Medulla oblongata (tissue), 1 donor: ENCODE data around the gene TMEM161B.
"Not testable (repeated sequence)": the region's sequence is repeated elsewhere in the genome, so short reads cannot be mapped to it uniquely, and the experiment has no call there.

Source experiments
- DNase-seq: peaks from one replicate; pipeline ENCODE4 v3.0.0-alpha.2; 2015; ENCODE audit errors: extremely low spot score

Gene TMEM161B

GRCh38 chr5:88183255-88183654 lies 85.4 kb downstream of the TMEM161B start:
- DNase-seq, result no peak

GRCh38 chr5:88177486-88177885 lies 91.2 kb downstream of the TMEM161B start:
- DNase-seq, result not testable (repeated sequence)

DNA sequence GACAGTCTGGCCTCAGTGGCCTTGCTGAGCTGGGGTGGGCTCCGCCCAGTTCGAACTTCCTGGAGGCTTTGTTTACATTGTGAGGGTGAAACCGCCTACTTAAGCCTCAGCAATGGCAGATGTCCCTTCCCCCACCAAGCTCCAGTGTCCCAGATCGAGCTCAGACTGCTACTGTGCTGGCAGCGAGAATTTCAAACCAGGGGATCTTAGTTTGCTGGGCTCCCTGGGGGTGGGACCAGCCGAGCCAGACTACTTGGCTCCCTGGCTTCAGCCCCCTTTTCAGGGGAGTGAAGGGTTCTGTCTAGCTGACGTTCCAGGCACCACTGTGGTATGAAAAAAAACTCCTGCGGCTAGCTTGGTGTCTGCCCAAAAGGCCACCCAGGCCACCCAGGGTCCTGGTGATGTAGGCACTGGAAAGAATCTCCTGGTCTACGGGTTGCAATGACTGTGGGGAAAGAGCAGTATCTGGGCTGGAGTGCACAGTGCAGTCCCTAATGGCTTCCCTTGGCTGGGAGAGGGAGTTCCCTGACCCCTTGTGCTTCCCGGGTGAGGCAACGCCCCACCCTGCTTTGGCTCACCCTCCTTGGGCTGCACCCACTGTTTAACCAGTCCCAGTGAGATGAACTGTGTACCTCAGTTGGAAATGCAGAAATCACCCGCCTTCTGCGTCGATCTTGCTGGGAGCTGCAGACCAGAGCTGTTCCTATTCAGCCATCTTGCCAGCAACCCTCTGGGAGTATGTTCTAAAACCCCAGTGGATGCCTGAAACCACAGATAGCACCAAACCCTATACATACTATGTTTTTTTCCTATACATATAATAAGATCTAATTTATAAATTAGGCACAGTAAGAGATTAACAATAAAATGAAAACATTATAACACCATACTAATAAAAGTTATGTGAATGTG lies 95.5 kb downstream of the TMEM161B start:
- no peak for DNase-seq

DNA sequence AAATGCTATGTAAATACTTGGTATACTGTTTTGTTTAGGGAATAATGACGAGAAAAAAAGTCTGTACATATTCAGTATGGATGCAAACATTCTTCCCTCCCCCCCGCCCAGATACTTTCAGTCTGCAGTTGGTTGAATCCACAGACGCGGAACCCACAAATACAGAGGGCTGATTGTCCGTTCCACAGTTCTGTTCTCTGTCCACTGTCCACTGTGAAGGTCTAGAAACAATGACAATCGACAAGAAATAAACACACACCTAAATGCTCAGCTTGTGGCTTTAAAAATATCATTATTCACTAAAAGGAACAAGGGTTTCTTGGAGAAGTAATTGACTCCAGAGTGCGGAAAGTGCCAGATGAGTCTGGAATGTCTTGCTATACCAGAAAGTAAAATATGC lies 109.1 kb downstream of the TMEM161B start:
- DNase-seq, result peak; percentile 79

DNA sequence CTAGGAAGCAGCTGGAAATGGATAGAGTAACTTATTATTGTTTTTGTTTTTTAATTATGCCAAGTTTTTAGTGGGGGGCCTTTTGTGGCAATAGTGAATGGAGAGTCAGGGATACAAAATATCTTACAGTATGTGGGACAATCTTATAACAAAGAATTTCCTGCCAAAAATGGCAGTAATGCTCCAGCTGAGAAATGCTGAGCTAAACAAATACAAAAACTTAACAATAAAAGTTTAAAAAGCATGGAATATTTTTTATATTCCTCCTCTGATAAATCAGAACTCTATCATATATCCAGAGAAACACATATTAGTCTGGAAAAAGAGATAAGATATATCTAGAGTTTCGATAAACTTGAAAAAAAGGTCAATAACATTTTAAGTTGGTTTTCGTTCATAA lies 110.6 kb downstream of the TMEM161B start:
- DNase-seq, result no peak

- DNase-seq, result no peak
Measured at GRCh38 chr5:88154891-88155290, 113.8 kb downstream of the TMEM161B start.

DNA sequence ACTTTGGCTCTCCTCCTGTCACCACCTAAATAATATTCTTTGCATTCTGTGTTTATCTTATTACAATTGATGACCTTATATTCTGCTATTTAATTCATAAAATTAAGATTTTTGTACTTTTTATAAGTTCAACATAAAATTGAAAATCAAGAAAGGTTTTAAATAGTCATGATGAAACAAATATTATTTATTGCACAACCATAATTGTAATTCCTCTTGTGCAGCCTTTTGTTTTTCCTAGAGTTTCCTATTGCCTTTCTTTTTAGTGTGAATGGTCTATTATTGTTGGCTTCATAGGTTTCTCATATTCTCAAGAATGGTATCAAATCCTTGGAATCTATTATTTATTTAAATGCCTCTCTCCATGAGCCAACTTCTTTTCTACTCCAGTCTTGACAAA lies 117.9 kb downstream of the TMEM161B start:
- no peak for DNase-seq

DNA sequence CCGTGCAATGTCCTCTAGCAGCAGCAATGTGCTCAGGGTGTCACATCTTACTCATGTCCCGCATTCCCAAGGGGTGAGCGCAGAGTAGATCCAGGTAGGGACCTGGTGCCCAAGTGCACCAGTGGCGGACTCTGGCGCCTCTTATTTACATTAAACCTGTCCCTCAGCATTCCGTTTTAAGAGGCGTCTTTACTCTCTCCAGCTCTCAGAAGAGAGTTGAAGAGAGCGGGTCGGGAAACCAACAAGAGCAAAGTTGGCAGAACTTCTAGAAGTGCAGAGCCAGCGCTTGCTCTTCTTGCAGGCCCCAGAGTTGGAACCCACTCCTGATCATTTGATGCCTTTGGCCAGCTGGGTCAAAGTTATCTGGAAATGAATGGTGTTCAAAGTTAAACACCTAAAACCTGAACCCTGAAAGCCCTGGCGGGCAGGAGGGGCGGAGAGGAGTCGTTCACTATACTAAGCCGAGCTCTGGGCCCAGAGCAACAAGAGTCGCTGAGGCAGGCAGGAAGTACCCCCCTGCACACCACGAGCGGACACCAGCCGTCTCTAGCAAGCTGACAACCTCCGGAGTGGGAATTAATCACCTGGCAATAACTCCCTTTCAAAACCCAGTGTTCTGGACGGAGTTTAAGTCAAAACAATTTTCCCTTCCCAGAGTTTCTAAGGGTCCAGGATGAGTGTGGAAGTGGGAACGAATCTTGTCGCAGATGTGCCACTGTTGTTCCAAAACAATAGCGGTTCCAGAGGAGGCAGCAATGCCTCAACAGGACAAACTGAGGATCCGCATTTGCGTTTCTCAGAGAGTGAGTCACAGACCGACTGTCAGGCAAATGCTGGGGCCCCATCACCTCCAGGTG lies 122.8 kb downstream of the TMEM161B start:
- peak; percentile 64 for DNase-seq

- no peak for DNase-seq
Measured at GRCh38 chr5:88145221-88145610, 123.4 kb downstream of the TMEM161B start.
